ENCODE results near the gene SOWAHB.

Gene SOWAHB

GRCh38 chr4:76854858-76855257 lies 43.1 kb downstream of the SOWAHB start:
- in situ Hi-C loops (cut with MboI; ENCODE audit: low sequenced_read_pairs), result no loop called here

- in situ Hi-C loops (cut with MboI; ENCODE audit: low sequenced_read_pairs), result no loop called here
These were observed 46.6 kb downstream of the SOWAHB start for GRCh38 chr4:76851375-76851774.

GRCh38 chr4:76850010-76850441 lies 47.9 kb downstream of the SOWAHB start:
- in situ Hi-C loops (cut with MboI; ENCODE audit: low sequenced_read_pairs), result no loop called here
